Measurements from ENCODE around the gene INTS7. TPM values are rescaled to one million over a fixed set of nuclear protein-coding genes. Genes with fewer than 3 reads are reported as not detected.

Gene INTS7
- total RNA-seq, 1 experiment from 2014 or later, result 21.7 TPM

DNA sequence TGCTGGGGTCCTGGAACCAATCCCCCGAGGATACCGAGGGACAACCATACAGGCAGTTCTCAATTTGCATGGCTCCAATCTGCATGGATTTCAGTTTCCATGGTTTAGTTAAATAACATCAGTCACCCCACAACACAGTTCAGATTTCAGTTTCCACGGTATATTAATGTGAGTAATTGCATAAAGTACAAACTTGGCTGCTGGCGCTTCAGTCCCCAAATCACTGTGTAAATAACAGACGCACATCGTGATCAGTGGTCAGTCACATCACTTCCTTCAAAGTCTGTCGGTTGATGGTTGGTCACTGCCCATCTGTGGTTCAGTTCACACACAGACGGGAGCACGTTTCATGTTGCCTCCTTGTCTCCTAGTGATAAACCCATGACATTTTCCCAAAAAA, 138.4 kb downstream of the INTS7 start:
- intact Hi-C loops (cut with micrococcal nuclease), result no loop called here
- H3K9me3 ChIP-seq (ENCODE audit: control insufficient read depth in 1 of 2, insufficient read depth in 1 of 2, low read depth in 1 of 2, low read length in 2 of 2), result peaks cover 7 to 10% of the 10 kb centered on the region in 2 experiments; a peak in 2 of 4 replicates
- no peak overlapping the region for H2AFZ ChIP-seq (ENCODE audit: low read depth, low read length, poor library complexity, severe bottlenecking)
- no peaks in the 10 kb centered on the region for H3K4me1 ChIP-seq (ENCODE audit: control insufficient read depth in 1 of 2, insufficient read depth in 2 of 2, low read length in 2 of 2)
- no peak overlapping the region for H3K4me2 ChIP-seq (ENCODE audit: low read length)
- H3K27me3 ChIP-seq (ENCODE audit: insufficient read depth, low read length), result no peaks in the 10 kb centered on the region
- ATAC-seq, result no peak
- TF ChIP-seq ZBTB33 (IDR thresholded peaks at IDR 0.05; ENCODE audit: extremely low read depth, insufficient replicate concordance, low read length), result no peak
- TF ChIP-seq RAD21 (IDR thresholded peaks at IDR 0.05; ENCODE audit: low read depth), result no peak
- no peak for TF ChIP-seq CBX3 (IDR thresholded peaks at IDR 0.05; ENCODE audit: low read depth)
- TF ChIP-seq SIN3A (IDR thresholded peaks at IDR 0.05; ENCODE audit: low read depth), result no peak
- no peak for TF ChIP-seq CEBPB (IDR thresholded peaks at IDR 0.05; ENCODE audit: low read depth)
- TF ChIP-seq YY1 (IDR thresholded peaks at IDR 0.05; ENCODE audit: extremely low read depth, insufficient replicate concordance, low read depth, low read length), result no peak
- TF ChIP-seq POLR2A (IDR thresholded peaks at IDR 0.05; ENCODE audit: borderline replicate concordance, extremely low read depth, insufficient read depth, insufficient read length), result no peak
- H4K20me1 ChIP-seq (ENCODE audit: insufficient read depth), result no peaks in the 10 kb centered on the region
- POLR2A ChIA-PET, result no interaction called here
- H3K4me3 ChIP-seq (replicated peaks in 1 of 2; ENCODE audit: low read depth in 1 of 2, low read length in 2 of 2), result no peak overlapping the region
- DNase-seq (ENCODE audit: low read depth, low spot score), result no peak
- no peak overlapping the region for H3K9ac ChIP-seq (ENCODE audit: low read length)
- no TSS peak for BruUV-seq (replicated peaks)
- RAD21 ChIA-PET (ENCODE audit: low non-redundant PET in 1 of 2, low total read pairs in 2 of 2, uncharacterized antibody in 2 of 2, unreplicated experiment in 2 of 2), result no interaction called here
- H3K9me2 ChIP-seq (ENCODE audit: insufficient read depth), result no peaks in the 10 kb centered on the region
- H3K27ac ChIP-seq (ENCODE audit: low read depth, low read length), result no peak overlapping the region
- no peaks in the 10 kb centered on the region for H3K36me3 ChIP-seq (ENCODE audit: control insufficient read depth in 1 of 2, insufficient read depth in 2 of 2, low read length in 2 of 2)
- CTCF ChIA-PET, result no interaction called here
- H3K79me2 ChIP-seq (ENCODE audit: insufficient read depth, low read length), result no peaks in the 10 kb centered on the region

DNA sequence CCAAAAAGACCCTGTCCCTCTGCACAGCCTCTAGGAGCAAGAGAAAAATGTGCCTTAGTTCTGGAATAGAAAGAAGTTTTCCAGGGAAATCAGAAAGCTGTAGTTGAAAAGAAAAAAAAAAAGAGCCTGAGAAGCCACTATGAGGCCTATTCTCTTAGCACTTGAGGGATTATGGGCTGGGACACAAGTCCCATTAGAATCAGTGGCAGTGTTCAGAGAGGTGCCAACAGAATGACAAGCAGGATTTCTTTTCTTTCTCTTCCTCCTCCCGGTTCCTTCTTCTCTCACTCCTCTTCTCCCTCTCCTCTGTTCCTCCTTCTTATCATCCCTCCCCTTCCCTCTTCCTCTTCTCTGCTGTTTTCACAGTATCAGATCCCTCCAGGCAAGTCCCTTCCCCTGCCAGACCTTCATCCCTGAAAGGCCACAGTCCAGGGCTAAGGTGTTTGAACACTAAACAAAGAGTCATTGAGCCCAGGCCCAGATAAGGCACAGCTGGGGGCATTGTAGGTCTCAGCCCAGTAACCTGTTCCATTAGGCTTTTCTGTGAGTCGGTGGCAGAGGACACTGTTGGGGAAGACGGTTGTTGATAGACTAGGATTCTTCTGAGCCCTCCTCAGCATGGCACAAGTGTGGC, 140.1 kb downstream of the INTS7 start:
- BruUV-seq (replicated peaks), result no TSS peak
- intact Hi-C loops (cut with micrococcal nuclease), result no loop called here
- ATAC-seq (no peak), DNase-seq (ENCODE audit: low read depth, low spot score) (no peak)
- Histone ChIP-seq H3K4me2 (ENCODE audit: low read length) (no peak overlapping the region), H3K27ac (ENCODE audit: low read depth, low read length) (no peak overlapping the region), H3K9me2 (ENCODE audit: insufficient read depth) (no peaks in the 10 kb centered on the region), H3K79me2 (ENCODE audit: insufficient read depth, low read length) (no peaks in the 10 kb centered on the region), H3K9ac (ENCODE audit: low read length) (no peak overlapping the region), H3K36me3 (ENCODE audit: control insufficient read depth in 1 of 2, insufficient read depth in 2 of 2, low read length in 2 of 2) (no peaks in the 10 kb centered on the region), H3K4me1 (ENCODE audit: control insufficient read depth in 1 of 2, insufficient read depth in 2 of 2, low read length in 2 of 2) (no peaks in the 10 kb centered on the region), H2AFZ (ENCODE audit: low read depth, low read length, poor library complexity, severe bottlenecking) (no peak overlapping the region), H3K4me3 (replicated peaks in 1 of 2; ENCODE audit: low read depth in 1 of 2, low read length in 2 of 2) (no peak overlapping the region), H4K20me1 (ENCODE audit: insufficient read depth) (no peaks in the 10 kb centered on the region), H3K27me3 (ENCODE audit: insufficient read depth, low read length) (no peaks in the 10 kb centered on the region), H3K9me3 (ENCODE audit: control insufficient read depth in 1 of 2, insufficient read depth in 1 of 2, low read depth in 1 of 2, low read length in 2 of 2) (no peaks in the 10 kb centered on the region)
- ChIA-PET RAD21 (ENCODE audit: low non-redundant PET in 1 of 2, low total read pairs in 2 of 2, uncharacterized antibody in 2 of 2, unreplicated experiment in 2 of 2) (no interaction called here), CTCF (no interaction called here), POLR2A (no interaction called here)
- TF ChIP-seq CBX3 (IDR thresholded peaks at IDR 0.05; ENCODE audit: low read depth) (no peak), POLR2A (IDR thresholded peaks at IDR 0.05; ENCODE audit: borderline replicate concordance, extremely low read depth, insufficient read depth, insufficient read length) (no peak), JUND (IDR thresholded peaks at IDR 0.05) (no peak), EZH2 (IDR thresholded peaks at IDR 0.05) (no peak), TCF7L2 (IDR thresholded peaks at IDR 0.05; ENCODE audit: borderline replicate concordance, extremely low read depth, insufficient read depth, insufficient read length) (no peak), ZFX (IDR thresholded peaks at IDR 0.05) (no peak), SP1 (IDR thresholded peaks at IDR 0.05; ENCODE audit: low read depth) (no peak), RAD21 (IDR thresholded peaks at IDR 0.05; ENCODE audit: low read depth) (no peak), ZBTB33 (IDR thresholded peaks at IDR 0.05; ENCODE audit: extremely low read depth, insufficient replicate concordance, low read length) (no peak), EZH2phosphoT487 (IDR thresholded peaks at IDR 0.05; ENCODE audit: borderline replicate concordance) (no peak), CEBPB (IDR thresholded peaks at IDR 0.05; ENCODE audit: low read depth) (no peak)
- TF ChIP-seq, protein P1, sequence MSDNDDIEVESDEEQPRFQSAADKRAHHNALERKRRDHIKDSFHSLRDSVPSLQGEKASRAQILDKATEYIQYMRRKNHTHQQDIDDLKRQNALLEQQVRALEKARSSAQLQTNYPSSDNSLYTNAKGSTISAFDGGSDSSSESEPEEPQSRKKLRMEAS (IDR thresholded peaks at IDR 0.05), result no peak
